ENCODE measurements around the gene INPP4B.

INPP4B gene

DNA sequence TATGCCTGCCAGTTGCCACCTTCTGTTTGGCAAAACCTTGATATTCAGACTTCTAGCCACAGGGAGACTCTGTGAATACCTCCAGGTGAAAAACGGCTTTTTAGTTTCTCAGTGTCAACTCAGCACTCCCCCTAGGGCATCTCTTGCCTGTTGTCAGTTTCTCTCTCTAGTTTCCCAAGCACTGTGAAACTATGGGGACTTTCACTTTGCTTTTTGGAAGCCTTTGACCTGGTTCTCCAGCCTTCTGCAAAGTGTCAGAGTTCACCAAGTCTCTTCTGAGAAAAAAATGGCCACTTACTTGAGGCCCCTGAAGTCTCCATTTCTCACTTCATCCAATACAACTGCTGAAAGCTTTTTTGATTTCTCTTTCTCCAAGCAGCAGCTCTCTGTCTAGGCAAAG is 521.5 kb downstream of the INPP4B start:
- no peak for DNase-seq

DNA sequence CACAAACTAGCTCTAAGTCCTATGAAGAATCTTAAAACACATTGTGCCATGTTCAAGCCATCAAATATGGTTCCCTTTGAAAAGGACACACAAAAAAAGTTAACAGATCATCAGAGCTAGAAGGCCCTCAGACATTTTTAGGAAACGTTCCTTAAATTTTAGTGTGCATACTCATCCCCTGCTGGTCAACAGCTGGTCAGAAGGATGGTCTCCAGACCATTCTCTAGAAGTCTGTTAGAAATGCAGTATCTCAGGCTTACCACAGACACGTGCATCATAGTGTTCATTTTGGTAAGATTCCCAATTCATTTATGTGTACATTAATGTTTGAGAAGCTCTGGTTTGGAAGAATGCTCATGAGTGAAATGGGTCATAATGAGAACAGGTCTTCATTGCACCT is 523.1 kb downstream of the INPP4B start:
- no peak for DNase-seq

DNA sequence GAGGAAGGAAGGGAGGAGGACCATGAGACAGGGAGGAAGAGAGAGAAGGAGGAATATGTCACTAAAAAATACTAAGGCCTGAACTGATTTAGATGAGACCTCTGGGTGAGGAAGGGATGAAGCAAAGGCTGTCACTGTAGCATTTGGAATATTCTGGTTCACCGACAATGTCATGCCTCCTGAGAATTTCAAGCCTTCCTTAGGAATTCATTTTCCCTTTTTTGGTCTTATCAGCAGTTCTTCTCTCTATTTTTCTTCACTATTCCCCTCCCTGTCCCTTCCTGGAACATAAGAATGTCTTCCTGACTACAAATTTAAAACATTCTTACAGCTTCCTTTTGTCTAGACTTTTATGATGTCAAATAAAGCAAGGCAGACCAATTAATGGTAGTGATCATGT is 527.8 kb downstream of the INPP4B start:
- DNase-seq: no peak

DNA sequence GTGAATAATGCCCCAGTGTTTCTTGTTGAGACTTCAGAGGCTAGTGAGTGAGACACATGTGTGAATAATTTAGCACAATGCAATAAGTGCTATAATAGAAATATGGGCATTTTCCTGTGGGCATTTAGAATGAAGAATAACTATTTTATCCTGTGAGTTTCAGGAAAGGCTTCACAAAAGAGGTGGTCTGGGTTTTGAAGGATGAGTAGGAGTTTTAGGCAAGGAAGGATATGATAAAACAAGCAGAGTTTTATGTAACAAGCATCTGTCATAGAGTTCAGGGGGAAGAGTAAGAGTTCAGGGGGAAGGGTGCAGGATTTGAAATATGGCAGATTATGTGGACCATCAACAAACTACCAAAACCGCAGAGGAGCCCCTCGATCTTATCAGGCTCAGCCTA is 529.2 kb downstream of the INPP4B start:
- no peak for DNase-seq

DNA sequence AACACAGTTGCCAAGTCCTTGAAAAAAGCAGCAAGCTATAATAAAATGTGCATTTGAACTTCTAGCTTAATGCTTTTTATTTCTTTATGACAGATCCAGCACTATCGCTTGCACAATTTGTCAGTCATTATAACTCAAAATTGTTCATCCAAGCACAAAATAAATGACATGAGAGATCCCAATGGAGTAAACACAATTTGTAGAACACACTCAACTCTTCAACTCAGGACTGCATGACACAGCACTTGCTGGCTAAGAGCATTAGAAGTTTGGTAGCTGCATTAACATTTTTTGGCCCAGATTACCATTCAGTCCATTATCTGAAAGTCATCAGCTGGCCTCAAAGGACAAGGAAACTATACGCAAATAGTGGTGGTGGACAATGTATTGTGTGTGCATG is 530.1 kb downstream of the INPP4B start:
- DNase-seq: no peak

DNA sequence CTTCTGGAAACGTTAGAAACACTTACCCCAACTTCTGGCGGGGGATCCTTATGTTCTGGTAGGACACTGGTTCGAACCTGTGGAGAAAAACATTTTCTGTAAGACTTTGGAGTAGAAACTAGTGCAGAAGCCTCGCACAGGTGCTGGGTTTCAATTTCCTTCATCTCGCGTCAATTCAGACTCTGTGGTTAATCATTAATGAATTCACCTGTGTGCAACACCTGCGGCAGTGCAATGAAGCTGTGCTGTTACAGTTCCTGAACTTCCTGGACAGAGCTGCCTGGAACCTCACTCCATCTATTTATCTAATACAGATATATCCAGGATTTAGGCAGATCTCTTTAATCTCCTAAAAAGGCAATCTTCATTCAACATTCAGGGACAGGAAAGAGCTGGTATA is 531.4 kb downstream of the INPP4B start:
- DNase-seq: no peak

DNA sequence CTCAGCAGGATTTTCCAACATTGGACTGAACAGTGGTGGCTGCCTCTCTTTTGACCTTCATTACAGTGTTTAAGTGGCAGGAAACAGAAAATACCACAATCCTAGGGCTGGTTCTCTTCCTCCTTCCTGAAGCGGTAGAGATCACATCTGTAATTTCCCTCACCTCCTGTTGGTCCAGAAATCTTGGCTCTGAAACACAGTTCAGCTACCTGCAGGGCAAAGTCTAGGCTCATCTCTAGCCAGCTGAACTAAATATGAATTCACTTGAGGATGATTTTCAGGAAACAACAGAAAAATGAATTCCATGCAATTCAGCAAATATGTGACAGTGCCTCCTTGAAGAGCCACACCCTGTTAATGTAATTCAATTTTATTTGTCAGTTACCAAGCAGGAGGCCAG is 531.9 kb downstream of the INPP4B start:
- DNase-seq: no peak

DNA sequence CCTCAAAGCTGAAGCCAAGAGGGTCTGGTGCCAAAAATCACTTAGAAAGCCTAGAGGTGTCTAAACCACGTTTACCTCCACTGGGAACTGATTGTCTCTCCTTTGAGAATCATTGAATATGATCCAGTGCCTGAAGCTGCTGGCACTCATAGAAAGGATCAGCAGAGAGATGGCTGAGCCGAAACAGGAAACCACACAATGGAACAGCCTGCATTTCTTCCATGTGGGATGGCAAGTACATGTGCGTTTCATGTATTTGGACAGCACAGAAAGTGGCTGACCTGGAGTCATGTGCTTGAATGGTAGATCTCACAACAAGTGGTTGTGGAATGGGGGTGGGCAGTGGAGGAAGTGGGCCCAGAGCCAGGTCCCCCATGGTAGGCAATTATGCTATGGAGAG is 533.7 kb downstream of the INPP4B start:
- no peak for DNase-seq

DNA sequence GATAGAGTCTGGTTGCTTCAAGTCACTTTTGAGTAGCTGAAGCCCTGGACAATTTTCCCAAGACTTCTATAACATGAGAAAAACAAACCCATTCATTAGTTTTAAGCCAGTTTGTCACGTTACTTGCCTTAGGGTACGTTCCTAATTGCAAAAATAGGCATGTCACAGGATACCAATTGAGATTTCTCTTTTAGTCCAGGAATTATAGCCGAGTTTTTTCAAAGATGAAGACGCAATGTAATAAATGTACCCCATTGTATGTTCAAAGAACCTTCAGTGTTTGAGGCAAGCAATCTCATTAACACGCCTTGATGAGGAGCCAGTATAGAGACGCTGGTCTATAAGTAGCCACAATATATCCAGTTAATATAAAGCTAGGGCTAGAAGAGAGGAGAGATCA is 534.2 kb downstream of the INPP4B start:
- no peak for DNase-seq

DNA sequence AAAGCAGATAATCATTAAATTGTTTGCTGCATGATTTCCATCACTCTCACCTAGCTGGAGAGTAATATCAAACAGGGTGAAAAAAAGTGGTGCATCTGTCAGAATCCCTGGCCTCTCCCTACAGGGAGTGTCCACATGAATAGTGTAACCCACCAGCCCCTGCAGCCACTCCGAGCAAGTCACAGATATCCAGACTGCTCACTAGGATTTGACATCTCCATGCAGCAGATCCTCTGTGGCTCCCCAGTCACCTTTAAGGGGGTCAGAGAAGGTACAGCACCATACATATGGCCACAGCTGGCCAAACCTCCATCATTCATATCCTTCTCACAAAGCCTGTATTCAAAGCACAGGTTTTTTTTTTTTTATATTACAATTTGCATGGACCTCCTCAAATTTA is 536.3 kb downstream of the INPP4B start:
- DNase-seq: no peak

DNA sequence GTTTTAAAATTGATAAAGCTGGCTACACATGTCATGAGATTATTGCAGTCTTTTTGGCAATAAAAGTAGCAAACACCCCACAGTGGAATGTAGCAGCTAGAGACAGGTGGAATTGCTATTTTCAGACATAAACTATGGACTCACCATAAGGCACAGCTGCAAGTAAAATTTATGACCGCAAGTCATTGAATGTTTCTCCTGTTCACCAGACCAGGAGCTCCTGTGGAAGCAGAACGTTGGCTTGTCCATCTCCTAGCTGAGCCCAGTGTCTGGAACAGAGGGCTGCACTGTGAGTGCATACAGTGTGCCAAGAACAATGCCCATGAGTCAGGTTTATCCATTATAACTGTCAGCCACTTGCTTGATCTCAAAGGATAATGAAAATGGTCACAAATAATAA is 538.2 kb downstream of the INPP4B start:
- DNase-seq: no peak

DNA sequence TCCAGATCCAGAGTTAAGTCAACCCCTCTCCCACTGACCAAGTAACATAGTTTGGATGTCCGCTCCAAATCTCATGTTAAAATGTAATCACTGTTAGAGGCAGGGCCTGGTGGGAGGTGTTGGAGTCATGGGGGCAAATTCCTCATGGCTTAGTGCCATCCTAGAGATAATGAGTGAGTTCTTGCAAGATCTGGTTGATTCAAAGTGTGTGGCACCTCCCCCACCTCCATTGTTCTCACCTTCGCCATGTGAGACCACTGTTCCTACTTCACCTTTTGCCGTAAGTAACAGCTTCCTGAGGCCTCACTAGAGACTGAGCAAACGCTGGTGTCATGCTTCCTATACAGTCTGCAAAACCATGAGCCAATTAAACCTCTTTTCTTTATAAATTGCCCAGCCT is 548.8 kb downstream of the INPP4B start:
- no peak for DNase-seq

DNA sequence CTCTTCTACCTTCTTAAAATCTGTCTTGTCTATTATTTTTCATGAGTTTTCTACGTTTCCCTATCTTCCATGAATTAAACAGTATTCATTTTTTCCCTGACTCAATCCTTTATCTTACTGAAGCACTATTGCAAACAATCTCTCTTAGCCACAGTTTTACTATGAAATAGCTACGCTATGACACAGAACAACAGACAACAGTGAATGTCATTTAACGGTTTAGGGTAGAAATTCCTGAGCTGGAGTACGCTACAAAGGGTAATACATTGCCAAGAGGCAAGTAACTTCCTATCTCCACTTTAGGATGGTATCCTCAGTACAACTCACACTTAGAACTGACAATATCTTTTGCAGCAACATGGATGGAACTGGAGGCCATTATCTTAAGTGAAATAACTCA is 552.6 kb downstream of the INPP4B start:
- no peak for DNase-seq

DNA sequence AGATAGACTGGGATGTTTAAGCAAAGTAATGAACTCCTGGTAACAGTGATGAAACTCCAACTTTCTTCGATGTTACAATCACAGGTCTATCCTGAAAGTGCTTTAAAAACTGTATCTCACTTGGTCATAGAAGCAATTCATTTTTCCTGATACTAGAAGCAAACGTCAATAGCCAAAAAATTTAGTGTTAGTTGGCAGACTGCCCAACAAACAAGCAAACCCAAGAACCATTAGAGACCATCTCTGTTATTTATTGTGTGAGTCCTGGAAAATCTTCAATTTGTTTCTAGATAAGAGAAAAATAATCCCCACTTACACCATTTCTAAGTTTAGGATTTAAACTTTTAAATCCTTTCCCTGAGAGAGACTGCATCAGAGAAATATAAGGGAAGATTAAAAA is 553.9 kb downstream of the INPP4B start:
- DNase-seq: no peak

DNA sequence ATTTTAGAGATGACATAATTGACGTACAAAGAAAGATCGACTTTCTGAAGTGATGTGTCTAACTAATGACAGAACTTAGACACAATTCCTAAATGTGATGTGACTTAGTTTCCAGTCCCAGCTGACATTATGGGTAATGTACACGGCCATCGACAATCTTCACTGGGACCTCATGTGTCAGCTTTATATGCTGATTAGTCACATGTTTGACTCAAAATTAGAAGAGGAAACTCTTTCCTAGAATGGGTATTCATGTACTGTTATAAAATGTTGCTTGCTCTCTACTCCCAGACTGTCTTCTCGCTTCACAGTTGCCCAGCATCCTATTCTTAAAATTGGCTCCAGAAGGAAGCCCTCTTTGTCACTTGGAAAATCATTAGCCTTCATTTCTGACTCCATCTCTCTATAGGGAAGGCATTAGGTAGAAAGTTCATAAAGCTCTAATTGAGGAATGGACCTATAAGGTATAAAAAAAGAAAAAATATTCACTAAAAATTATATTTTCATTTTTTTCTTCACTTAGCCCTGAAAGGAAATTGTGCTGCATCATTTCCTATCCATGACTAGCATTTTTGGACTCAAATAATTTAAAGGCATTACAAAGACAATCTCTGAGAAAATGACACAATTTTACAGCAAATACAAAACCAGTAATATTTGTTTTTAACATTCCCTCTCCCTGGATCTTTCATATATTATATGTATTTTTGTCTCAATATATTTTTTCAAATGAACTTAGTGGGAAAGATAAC is 554.6 kb downstream of the INPP4B start:
- DNase-seq: no peak

DNA sequence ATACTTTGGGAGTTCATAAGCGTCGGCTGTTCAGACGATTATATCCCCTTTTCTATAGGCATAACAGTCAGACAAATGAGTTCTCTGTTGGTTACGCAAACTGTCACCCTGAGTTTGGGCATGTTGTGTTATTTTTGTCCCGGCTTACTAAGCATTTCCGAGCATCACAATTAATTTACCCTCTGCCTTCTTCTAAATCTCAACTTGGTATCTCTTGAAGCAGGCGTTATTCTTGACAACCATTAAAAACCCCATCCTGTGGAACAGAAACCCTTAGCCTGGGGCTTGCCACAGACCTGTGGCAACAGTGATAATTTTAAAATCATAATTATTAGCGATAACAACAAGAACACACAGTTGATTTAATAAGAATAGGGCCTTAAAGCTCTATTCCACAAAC is 558.7 kb downstream of the INPP4B start:
- no peak for DNase-seq

DNA sequence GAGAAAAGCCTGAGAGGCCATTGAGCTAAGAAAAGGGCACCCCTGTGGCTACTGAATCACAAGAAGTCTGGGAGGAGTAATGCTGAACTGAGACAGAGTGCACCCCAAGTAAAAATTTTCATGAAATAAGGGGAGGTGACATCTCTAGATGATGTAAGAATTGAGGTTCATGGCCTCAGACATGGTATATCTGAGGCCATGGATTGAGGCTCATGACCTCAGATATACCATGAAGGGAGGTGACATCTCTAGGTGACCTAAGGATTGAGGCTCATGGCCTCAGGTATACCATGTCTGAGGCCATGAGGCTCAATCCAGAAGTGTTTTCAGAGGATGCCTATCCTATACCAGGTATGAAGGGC is 560.9 kb downstream of the INPP4B start:
- no peak for DNase-seq

DNA sequence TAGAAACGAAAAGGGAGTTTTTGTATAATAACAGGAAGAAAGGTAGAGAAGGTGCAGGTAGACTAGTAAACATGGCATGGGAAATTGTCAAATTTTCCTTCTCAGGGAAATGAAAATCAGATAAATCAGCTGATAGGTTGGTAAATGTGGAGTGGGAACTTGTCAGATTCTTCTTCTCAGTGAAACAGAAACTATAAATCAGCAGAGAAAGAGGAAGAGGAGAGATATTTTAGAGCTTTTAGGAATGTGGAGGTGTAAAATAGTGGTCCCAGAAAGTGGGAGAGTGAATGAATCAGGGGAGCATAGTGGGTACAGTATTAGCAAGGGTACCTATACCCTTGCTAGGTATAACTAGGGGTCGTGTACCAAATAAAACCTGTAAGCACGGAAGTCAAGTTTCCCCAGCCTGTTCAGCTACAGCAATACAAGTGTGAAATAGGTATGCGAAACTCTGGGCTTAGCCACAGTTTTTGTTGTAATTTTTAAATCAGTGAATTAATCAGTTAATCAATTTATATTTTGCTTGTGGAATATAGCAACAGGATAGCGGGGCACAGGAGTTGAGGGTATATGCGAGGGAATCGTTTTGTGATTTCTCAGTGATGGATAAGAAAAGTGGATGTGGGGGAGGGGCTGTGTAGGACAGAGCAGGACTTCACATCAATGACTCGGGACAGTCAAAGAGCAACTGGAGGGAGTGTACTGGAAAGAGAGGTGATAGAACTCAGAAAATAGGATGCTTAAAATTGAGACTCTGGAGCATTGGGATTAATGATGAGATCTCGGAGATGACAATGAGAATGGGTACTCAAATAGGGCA is 561.5 kb downstream of the INPP4B start:
- no peak for DNase-seq

DNA sequence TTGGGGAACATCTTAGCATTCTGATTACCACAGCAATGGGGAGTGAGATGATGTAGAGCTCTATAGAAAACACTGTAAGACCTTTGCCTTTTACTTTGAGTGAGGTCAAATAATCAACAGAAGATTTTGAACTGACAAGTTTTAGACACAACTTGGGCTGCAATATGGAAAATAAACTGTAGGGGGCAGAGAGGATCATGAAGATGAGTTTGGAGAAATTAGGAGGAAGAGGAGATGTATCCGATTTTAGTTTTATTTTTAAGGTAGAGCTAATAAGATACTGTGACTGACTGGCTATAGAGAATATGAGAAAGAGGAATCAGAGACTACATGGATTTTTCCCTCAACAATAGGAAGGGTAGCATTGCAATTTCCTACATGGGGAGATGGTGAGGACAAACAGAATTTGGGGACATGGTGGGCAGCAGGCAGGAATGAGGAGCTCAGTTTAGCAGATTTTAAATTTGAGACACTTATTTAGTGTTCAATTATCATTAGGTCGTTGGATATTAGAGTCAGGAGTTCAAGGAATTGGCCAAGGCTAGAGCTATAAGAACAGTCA is 563.1 kb downstream of the INPP4B start:
- no peak for DNase-seq

DNA sequence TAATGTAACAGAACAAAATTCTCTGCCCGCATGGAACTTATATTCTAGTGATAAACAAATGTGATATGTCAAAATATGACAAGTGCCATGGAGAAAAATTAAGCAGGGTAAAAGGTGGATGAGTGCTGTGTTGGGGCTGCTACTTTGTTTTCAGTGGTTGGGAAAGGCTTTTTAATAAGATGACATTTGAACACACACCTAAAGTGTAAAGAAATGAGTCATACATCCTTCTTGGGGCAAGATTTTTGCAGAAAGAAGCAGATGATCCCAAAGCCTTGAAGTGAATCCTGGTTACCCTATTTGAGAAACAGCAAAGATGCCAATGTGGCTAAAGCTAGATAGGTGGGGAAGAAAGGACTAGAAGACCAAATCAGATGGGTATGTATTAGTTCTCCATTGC is 564.1 kb downstream of the INPP4B start:
- DNase-seq: no peak

DNA sequence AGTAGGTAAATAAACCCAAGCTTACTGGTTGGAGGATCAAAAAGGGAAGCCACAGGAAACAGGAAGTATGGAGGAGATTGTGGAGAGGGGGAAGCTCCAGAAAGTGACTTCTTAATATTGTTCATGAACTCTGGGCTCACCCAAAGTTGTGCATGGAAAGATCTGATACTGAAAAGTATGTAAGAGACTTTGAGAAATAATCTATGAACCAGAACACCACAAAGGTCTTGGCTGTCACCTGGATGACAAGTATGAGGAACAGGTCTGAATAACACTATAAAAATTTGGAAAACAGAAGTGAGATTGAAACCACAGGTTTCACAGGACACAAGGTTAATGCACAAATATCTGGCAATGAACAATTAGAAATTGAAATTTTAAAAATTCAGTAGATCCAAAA is 567.4 kb downstream of the INPP4B start:
- no peak for DNase-seq

DNA sequence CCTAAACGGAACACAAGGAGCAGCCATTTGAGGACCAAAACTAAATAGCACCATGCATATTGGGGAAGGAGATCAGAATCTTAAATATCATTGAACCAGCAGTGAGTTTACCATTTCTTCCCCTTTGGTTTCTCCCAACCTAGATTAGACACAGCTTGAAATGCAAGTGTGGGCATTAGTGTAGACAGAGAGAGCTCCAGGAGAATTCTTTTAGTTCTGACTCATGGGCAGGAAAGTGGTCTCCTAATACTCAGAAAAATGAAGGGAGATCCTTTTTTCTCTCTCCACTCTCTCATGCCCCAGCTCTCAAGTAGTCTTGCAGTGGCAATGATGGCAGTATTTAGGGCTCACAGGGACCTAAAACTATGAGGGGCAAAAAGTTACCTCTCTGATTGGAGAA is 567.9 kb downstream of the INPP4B start:
- no peak for DNase-seq

DNA sequence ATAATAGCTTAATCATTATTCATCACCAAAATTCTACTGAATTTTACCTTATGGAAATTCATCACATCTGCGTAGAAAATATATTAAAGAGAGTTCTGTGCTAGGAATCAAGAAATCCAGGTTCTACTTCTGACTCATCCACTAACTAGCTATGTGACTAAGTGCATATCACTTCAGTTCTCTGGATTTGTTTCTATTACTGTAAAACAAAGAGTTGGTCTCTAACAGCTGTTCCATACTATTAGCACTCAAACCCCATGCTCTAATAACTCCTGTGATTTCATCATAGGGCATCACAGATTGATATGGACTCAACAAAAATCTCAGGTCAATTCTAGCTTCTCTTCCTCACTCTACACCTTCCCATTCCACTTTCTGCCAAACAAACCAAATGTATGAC is 572.0 kb downstream of the INPP4B start:
- no peak for DNase-seq

DNA sequence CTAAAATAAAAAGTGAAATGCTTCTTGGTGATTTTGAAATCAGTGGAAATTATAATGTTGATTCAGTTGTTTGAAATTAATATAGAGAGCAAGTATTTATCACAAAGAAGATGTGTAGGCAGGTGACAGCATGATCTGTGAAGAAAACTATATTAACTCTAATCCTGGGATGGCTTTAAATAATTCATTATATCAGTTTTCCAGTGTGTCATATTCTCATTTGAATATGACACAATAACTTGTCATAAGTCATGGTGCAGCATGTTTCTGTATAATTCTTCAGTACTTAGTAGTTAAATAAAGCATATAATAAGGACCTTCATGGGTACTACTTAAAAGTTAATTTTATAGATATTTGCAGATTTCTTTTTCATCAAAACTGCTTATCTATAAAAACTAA is 573.6 kb downstream of the INPP4B start:
- no peak for DNase-seq

DNA sequence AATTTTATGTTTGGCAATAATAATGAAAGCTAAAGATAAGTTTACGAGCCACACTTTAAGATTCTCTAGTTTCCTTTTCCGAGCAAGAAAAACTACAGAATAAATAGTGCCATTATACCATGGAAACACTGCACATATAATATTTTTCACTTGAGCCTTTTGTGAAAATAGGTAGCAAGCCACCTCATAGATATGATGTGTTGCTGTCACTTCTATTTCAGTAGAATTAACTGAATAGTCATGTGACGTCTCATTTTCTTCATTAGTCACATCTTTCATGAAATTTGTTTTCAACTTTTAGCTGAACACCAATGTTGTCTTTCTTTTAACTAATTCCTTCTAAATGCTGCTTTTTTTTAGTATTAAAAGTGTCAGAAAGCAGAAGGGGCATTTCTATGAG is 574.3 kb downstream of the INPP4B start:
- no peak for DNase-seq

Measured in activated CD4-positive, alpha-beta T cell treated with anti-CD3 and anti-CD28 coated beads for 1 hour (primary cell).